DND-41 (cell line): ENCODE results near the gene TNKS2.

Experiments
- ATAC-seq: fragments of 200-7000 bp; cut with Tn5 transposase; 3 replicates; pipeline ENCODE4 v1.9.1; 2021; ENCODE audit warnings: low read depth; ENCODE audit not compliant: insufficient read depth
- DNase-seq: peaks from one replicate; pipeline ENCODE4 v3.0.0-alpha.2; 2020
- H2AFZ ChIP-seq: 2 replicates; pipeline ENCODE4 v1.6.0; 2012; ENCODE audit warnings: low read depth, low read length
- H3K27ac ChIP-seq: 2 replicates; pipeline ENCODE4 v1.5.1; 2012; ENCODE audit warnings: low read length, inconsistent platforms
- H3K27me3 ChIP-seq: fragments of 200-600 bp; sonication (generic); 2 replicates; pipeline ENCODE4 v1.6.0; 2012; ENCODE audit warnings: low read length, mild to moderate bottlenecking, inconsistent platforms; ENCODE audit not compliant: insufficient read depth, poor library complexity
- H3K36me3 ChIP-seq: 2 replicates; pipeline ENCODE4 v1.5.1; 2012; ENCODE audit warnings: low read length, inconsistent platforms; ENCODE audit not compliant: insufficient read depth
- H3K4me1 ChIP-seq: 2 replicates; pipeline ENCODE4 v1.5.1; 2012; ENCODE audit warnings: mild to moderate bottlenecking, low read length; ENCODE audit not compliant: insufficient read depth
- H3K4me2 ChIP-seq: 2 replicates; pipeline ENCODE4 v1.6.0; 2012; ENCODE audit warnings: mild to moderate bottlenecking, moderate library complexity, low read length, inconsistent platforms; ENCODE audit not compliant: insufficient read depth
- H3K4me3 ChIP-seq, 2 experiments: fragments of 200-600 bp in 1 of 2; shearing (Covaris generic) in 1 of 2; 2 replicates each; pipeline ENCODE4 v1.5.1; 2012 to 2016; ENCODE audit warnings: inconsistent platforms in 2 of 2, low read length in 2 of 2, mild to moderate bottlenecking in 2 of 2, low read depth in 1 of 2, moderate library complexity in 1 of 2
- H3K79me2 ChIP-seq: 2 replicates; pipeline ENCODE4 v1.6.0; 2012; ENCODE audit warnings: low read length, inconsistent platforms; ENCODE audit not compliant: insufficient read depth
- H3K9ac ChIP-seq: 2 replicates; pipeline ENCODE4 v1.6.0; 2012; ENCODE audit warnings: low read depth, mild to moderate bottlenecking, inconsistent platforms, low read length, moderate library complexity
- H3K9me3 ChIP-seq: 2 replicates; pipeline ENCODE4 v1.5.1; 2012; ENCODE audit warnings: low read length, moderate library complexity, mild to moderate bottlenecking, inconsistent platforms; ENCODE audit not compliant: insufficient read depth, severe bottlenecking
- H4K20me1 ChIP-seq: 2 replicates; pipeline ENCODE4 v1.6.0; 2012; ENCODE audit warnings: low read length; ENCODE audit not compliant: insufficient read depth
- CTCF ChIP-seq: IDR thresholded peaks from 2 replicates; pipeline ENCODE4 v1.5.1; 2012; ENCODE audit warnings: borderline replicate concordance, low read length, moderate library complexity, mild to moderate bottlenecking; ENCODE audit not compliant: poor library complexity, severe bottlenecking; ENCODE audit errors: extremely low read depth
- EZH2 ChIP-seq: IDR thresholded peaks from 3 replicates; pipeline ENCODE4 v1.6.1; 2012; ENCODE audit warnings: borderline replicate concordance, low read depth, mild to moderate bottlenecking, moderate library complexity, low read length, inconsistent platforms; ENCODE audit not compliant: severe bottlenecking

Gene TNKS2

GRCh38 chr10:91901784-91902677 is 103.8 kb downstream of the TNKS2 start:
- Histone ChIP-seq H3K4me1 (peaks cover 23% of the 10 kb centered on the region), H2AFZ (peak overlapping the region; percentile 37; the same call in 1 of the 2 replicates), H3K36me3 (peaks cover 10% of the 10 kb centered on the region; the same call in 1 of the 2 replicates), H3K4me3 (no peak overlapping the region), H3K9me3 (no peaks in the 10 kb centered on the region), H3K4me2 (no peak overlapping the region), H3K27me3 (peaks cover 4% of the 10 kb centered on the region), H3K27ac (peak overlapping the region; percentile 41), H3K9ac (no peak overlapping the region), H4K20me1 (no peaks in the 10 kb centered on the region), H3K79me2 (no peaks in the 10 kb centered on the region)
- ATAC-seq (peak; percentile 89), DNase-seq (no peak)
- TF ChIP-seq CTCF = no peak
- no peak for TF ChIP-seq EZH2

GRCh38 chr10:91907033-91907594 is 108.9 kb downstream of the TNKS2 start:
- Histone ChIP-seq H3K4me2 (peak overlapping the region; percentile 94), H2AFZ (no peak overlapping the region; the same call in 1 of the 2 replicates), H4K20me1 (no peaks in the 10 kb centered on the region), H3K4me3 (peak overlapping the region in 1 of 2 experiments; percentile 64; a peak in 2 of 4 replicates), H3K27me3 (no peaks in the 10 kb centered on the region), H3K9ac (no peak overlapping the region), H3K27ac (no peak overlapping the region), H3K9me3 (no peaks in the 10 kb centered on the region), H3K4me1 (peaks cover 39% of the 10 kb centered on the region), H3K79me2 (peaks cover 8% of the 10 kb centered on the region), H3K36me3 (peaks cover 10% of the 10 kb centered on the region; the same call in 1 of the 2 replicates)
- TF ChIP-seq EZH2 (no peak), CTCF (no peak)
- ATAC-seq (no peak), DNase-seq (no peak)

DNA sequence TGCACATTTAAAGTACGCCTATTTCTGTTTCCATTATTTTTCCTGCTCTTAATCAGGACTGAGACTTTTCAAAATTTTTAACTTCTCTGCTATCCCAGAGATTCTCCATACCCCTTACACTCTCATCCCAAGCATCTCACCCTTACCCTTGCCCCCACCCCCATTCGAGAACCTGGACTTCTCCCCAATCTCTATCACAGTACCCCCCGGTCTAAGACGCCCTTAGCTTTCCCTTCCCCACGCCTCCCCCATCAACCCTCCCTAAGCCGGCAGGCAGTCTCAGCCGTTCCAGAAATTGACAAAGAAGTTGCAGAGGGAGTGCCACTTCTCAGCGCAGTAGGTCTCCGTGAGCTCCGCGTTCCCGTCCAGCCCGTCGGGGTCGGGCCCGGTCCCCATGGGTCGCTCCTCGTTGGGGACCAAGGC is 109.7 kb downstream of the TNKS2 start:
- Histone ChIP-seq H3K36me3 (peaks cover 10% of the 10 kb centered on the region; the same call in 1 of the 2 replicates), H3K4me1 (peaks cover 32% of the 10 kb centered on the region), H4K20me1 (no peaks in the 10 kb centered on the region), H3K4me2 (peak overlapping the region; percentile 94), H3K27ac (peak overlapping the region; percentile 70), H3K9me3 (no peaks in the 10 kb centered on the region), H3K79me2 (peaks cover 8% of the 10 kb centered on the region), H3K9ac (peak overlapping the region; percentile 83), H3K4me3 (peak overlapping the region; percentile 64 to 67), H2AFZ (peak overlapping the region; percentile 96), H3K27me3 (no peaks in the 10 kb centered on the region)
- ATAC-seq (no peak), DNase-seq (no peak)
- TF ChIP-seq CTCF (no peak), EZH2 (no peak)
